Panc1 (cell line): ENCODE data around the gene MAML3.

Source experiments
- CTCF ChIP-seq: fragments of 450-650 bp; IDR thresholded peaks from 2 replicates; pipeline ENCODE4 v1.5.1; 2017; ENCODE audit warnings: mild to moderate bottlenecking
- POLR2AphosphoS5 ChIP-seq: IDR thresholded peaks from 2 replicates; pipeline ENCODE4 v1.6.1; 2012; ENCODE audit warnings: mild to moderate bottlenecking, low read depth, low read length, moderate library complexity
- SIN3A ChIP-seq: IDR thresholded peaks from 2 replicates; pipeline ENCODE4 v1.6.1; 2012; ENCODE audit warnings: low read depth, mild to moderate bottlenecking, low read length, moderate library complexity, borderline replicate concordance; ENCODE audit not compliant: insufficient read depth

- TF ChIP-seq POLR2AphosphoS5 (no peak), SIN3A (no peak), CTCF (no peak)
Observed at GRCh38 chr4:139676365-139676764, 477.6 kb downstream of the MAML3 start.
